Natural killer cell (primary cell): Measurements from ENCODE around the gene CRADD. TPM values are rescaled to one million over a fixed set of nuclear protein-coding genes. Genes with fewer than 3 reads are reported as not detected.

Experiments used
- ATAC-seq, 3 donors: fragments of 150-1000 bp in 2 of 3; fragments of 200-7000 bp in 1 of 3; cut with Tn5 transposase; 1 replicate in 1 of 3; 2 replicates in 2 of 3; pipeline ENCODE4 v1.10.0; 2021; ENCODE audit warnings: mild to moderate bottlenecking in 2 of 3, moderate library complexity in 2 of 3
- DNase-seq, 2 donors: peaks; one replicate each; pipeline versions ENCODE4 v3.0.0 to v3.0.0-alpha.2; 2013 to 2021; ENCODE audit warnings: mixed read lengths in 1 of 2
- H3K27ac ChIP-seq: one replicate; pipeline ENCODE4 v1.5.1; 2013; ENCODE audit warnings: mild to moderate bottlenecking, low read length
- H3K27me3 ChIP-seq: one replicate; pipeline ENCODE4 v1.6.1; 2013; ENCODE audit warnings: low read length; ENCODE audit not compliant: control insufficient read depth, insufficient read depth
- H3K36me3 ChIP-seq: one replicate; pipeline ENCODE4 v1.6.1; 2013; ENCODE audit warnings: low read length; ENCODE audit not compliant: control insufficient read depth, insufficient read depth
- H3K4me1 ChIP-seq: one replicate; pipeline ENCODE4 v1.6.1; 2013; ENCODE audit warnings: low read length; ENCODE audit not compliant: control insufficient read depth, insufficient read depth
- H3K4me3 ChIP-seq: one replicate; pipeline ENCODE4 v1.5.1; 2013; ENCODE audit warnings: low read length
- H3K9me3 ChIP-seq: one replicate; pipeline ENCODE4 v1.6.1; 2013; ENCODE audit warnings: low read length; ENCODE audit not compliant: control insufficient read depth, insufficient read depth
- H3K27ac Mint-ChIP-seq, 2 donors: one replicate each; pipeline ENCODE4 v1.8.0; 2022; ENCODE audit warnings: mild to moderate bottlenecking in 2 of 2, mixed read lengths in 2 of 2, moderate library complexity in 1 of 2
- H3K27me3 Mint-ChIP-seq, 2 donors: one replicate each; pipeline ENCODE4 v1.8.0; 2022; ENCODE audit warnings: low read depth in 2 of 2, mixed read lengths in 2 of 2
- H3K36me3 Mint-ChIP-seq: one replicate; pipeline ENCODE4 v1.8.0; 2022; ENCODE audit warnings: mixed read lengths
- H3K4me1 Mint-ChIP-seq, 2 donors: one replicate each; pipeline ENCODE4 v1.8.0; 2022; ENCODE audit warnings: mixed read lengths in 2 of 2
- H3K4me3 Mint-ChIP-seq: one replicate; pipeline ENCODE4 v1.8.0; 2022; ENCODE audit warnings: mild to moderate bottlenecking, moderate library complexity, mixed read lengths
- H3K9me3 Mint-ChIP-seq, 2 donors: one replicate each; pipeline ENCODE4 v1.8.0; 2022; ENCODE audit warnings: mixed read lengths in 2 of 2
- WGBS: methylation state at CpG from one replicate; pipeline ENCODE4 v1.1.7; 2013; ENCODE audit warnings: missing lambda C conversion rate; ENCODE audit not compliant: insufficient coverage; 5-methylcytosine and 5-hydroxymethylcytosine counted together
- intact Hi-C: fragments of 100-400 bp; cut with micrococcal nuclease; formaldehyde crosslinking; loops from one replicate; pipeline ENCODE4 v1.14.2; 2022
- total RNA-seq, 4 donors: library from RNA; stranded (reverse); fragments of 120-200 nt in 1 of 4; gene quantifications; one replicate each; pipeline versions ENCODE4 v1.2.3 to v1.2.4, GENCODE V29; 2013 to 2022
- TF ChIP-seq, protein P1 (sequence below): fragments of 200-600 bp; IDR thresholded peaks from one replicate; pipeline ENCODE4 v1.8.0; 2022; ENCODE audit warnings: antibody characterized with exemption

The CRADD gene
- total RNA-seq, 3 donors from 2014 or later (not counting 1 experiment from before 2014, with no cell fraction given): 19.1 to 27.5 (median 26.4) TPM

DNA sequence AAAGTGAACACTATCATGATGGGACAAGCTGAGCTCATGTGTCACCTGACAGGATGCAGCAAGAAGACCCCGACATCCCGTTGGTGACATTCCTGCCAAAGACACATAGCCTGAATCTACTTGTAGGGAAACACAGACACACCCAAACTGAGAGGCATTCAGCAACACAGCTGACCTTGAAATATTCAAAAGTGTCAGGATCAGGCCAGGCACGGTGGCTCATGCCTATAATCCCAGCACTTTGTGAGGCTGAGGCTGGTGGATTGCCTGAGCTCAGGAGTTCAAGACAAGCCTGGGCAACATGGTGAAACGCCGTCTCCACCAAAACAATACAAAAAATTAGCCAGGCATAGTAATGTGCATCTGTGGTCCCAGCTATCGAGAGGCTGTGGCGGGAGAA, 239.2 kb downstream of the CRADD start:
- Mint-ChIP-seq H3K27me3 (peaks cover 0 to 2% of the 10 kb centered on the region in 2 donors), H3K27ac (no peak overlapping the region), H3K4me1 (no peaks in the 10 kb centered on the region), H3K36me3 (no peaks in the 10 kb centered on the region), H3K9me3 (no peaks in the 10 kb centered on the region), H3K4me3 (no peak overlapping the region)
- TF ChIP-seq, protein P1, sequence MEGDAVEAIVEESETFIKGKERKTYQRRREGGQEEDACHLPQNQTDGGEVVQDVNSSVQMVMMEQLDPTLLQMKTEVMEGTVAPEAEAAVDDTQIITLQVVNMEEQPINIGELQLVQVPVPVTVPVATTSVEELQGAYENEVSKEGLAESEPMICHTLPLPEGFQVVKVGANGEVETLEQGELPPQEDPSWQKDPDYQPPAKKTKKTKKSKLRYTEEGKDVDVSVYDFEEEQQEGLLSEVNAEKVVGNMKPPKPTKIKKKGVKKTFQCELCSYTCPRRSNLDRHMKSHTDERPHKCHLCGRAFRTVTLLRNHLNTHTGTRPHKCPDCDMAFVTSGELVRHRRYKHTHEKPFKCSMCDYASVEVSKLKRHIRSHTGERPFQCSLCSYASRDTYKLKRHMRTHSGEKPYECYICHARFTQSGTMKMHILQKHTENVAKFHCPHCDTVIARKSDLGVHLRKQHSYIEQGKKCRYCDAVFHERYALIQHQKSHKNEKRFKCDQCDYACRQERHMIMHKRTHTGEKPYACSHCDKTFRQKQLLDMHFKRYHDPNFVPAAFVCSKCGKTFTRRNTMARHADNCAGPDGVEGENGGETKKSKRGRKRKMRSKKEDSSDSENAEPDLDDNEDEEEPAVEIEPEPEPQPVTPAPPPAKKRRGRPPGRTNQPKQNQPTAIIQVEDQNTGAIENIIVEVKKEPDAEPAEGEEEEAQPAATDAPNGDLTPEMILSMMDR: no peak
- Histone ChIP-seq H3K27me3 (no peaks in the 10 kb centered on the region), H3K9me3 (no peaks in the 10 kb centered on the region), H3K27ac (no peak overlapping the region), H3K4me1 (no peaks in the 10 kb centered on the region), H3K4me3 (no peak overlapping the region), H3K36me3 (no peaks in the 10 kb centered on the region)
- no peak for ATAC-seq
- intact Hi-C loops: no loop called here
- DNase-seq: no peak
- 90% methylated on average over 7 of the region's 7 CpGs for WGBS

DNA sequence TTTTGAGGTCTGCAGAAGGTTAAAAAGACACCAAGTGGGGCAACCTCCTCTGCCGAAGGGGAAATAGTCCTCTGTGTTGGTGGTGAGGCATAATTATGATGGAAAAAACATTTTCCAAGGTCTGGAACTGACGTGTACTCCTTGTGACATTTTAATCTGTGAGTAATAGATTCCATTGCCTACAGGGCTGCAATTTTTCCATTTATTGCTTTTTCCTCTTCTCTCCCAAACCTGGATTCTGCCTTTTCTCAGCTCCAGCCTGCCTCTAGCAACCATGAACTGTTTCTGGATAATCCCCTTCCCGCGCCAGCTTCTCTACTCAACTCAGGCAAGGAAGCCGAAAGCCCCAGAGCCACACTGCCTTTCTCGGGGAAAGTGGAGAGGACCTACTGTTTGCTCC, 241.1 kb downstream of the CRADD start:
- no peaks in the 10 kb centered on the region for H3K36me3 ChIP-seq
- no peaks in the 10 kb centered on the region for H3K4me1 ChIP-seq
- H3K27me3 Mint-ChIP-seq: peaks cover 0 to 2% of the 10 kb centered on the region in 2 donors
- no peak overlapping the region for H3K27ac Mint-ChIP-seq
- no peak overlapping the region for H3K27ac ChIP-seq
- H3K9me3 ChIP-seq: no peaks in the 10 kb centered on the region
- DNase-seq (no peak), ATAC-seq (no peak)
- intact Hi-C loops: no loop called here
- no peak overlapping the region for H3K4me3 ChIP-seq
- H3K9me3 Mint-ChIP-seq: no peaks in the 10 kb centered on the region
- no peaks in the 10 kb centered on the region for H3K27me3 ChIP-seq
- TF ChIP-seq, protein P1: no peak
- H3K36me3 Mint-ChIP-seq: no peaks in the 10 kb centered on the region
- H3K4me3 Mint-ChIP-seq: no peak overlapping the region
- H3K4me1 Mint-ChIP-seq: no peaks in the 10 kb centered on the region
- 92% methylated on average over 6 of the region's 6 CpGs for WGBS

DNA sequence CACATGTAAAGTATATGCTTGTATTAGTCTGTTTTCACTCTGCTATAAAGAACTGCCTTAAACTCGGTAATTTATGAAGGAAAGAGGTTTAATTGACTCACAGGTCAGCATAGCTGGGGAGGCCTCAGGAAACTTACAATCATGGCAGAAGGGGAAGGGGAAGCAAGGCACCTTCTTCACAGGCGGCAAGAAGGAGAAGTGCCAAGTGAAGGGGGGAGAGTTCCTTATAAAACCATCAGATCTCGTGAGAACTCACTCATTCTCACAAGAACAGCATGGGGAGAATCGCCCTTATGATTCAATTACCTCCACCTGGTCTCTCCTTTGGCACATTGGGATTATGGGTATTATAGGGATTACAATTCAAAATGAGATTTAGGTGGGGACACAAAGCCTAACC, 241.7 kb downstream of the CRADD start:
- ATAC-seq (no peak), DNase-seq (no peak)
- TF ChIP-seq, protein P1: no peak
- Mint-ChIP-seq H3K27ac (no peak overlapping the region), H3K4me3 (no peak overlapping the region), H3K36me3 (no peaks in the 10 kb centered on the region), H3K27me3 (peaks cover 0 to 2% of the 10 kb centered on the region in 2 donors), H3K9me3 (no peaks in the 10 kb centered on the region), H3K4me1 (peaks cover 0 to under 1% of the 10 kb centered on the region in 2 donors)
- WGBS: 90% methylated on average over 1 of the region's 4 CpGs
- no peaks in the 10 kb centered on the region for H3K9me3 ChIP-seq
- no peak overlapping the region for H3K27ac ChIP-seq
- H3K4me1 ChIP-seq: no peaks in the 10 kb centered on the region
- H3K27me3 ChIP-seq: no peaks in the 10 kb centered on the region
- no peak overlapping the region for H3K4me3 ChIP-seq
- H3K36me3 ChIP-seq: no peaks in the 10 kb centered on the region
- intact Hi-C loops: no loop called here

DNA sequence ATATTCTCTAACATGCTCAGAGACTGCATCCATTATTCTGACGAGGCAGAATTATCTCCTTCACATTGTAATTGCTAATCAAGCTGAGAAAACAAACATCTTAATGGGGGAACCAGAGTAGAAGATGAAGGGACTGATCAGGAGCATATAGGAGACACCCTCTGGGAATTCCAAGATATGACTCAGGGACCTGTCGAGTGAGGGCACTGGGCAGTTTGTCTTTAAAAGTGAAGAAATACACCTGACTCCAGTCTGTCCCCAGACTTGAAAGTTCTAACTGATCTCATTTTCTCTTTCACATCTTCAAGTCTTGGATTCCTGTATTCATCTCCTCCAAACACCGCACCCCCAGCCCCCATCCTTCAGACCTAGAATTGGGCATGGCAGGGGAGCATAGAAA, 244.3 kb downstream of the CRADD start:
- H3K9me3 Mint-ChIP-seq: no peaks in the 10 kb centered on the region
- no peak overlapping the region for H3K27ac Mint-ChIP-seq
- Histone ChIP-seq H3K36me3 (no peaks in the 10 kb centered on the region), H3K4me1 (no peaks in the 10 kb centered on the region), H3K27me3 (no peaks in the 10 kb centered on the region), H3K4me3 (no peak overlapping the region), H3K9me3 (no peaks in the 10 kb centered on the region), H3K27ac (no peak overlapping the region)
- no peak overlapping the region for H3K4me3 Mint-ChIP-seq
- TF ChIP-seq, protein P1: no peak
- ATAC-seq (no peak), DNase-seq (no peak)
- 94% methylated on average over 3 of the region's 3 CpGs for WGBS
- no peaks in the 10 kb centered on the region for H3K36me3 Mint-ChIP-seq
- intact Hi-C loops: no loop called here
- peaks cover 5 to 7% of the 10 kb centered on the region in 2 donors for H3K4me1 Mint-ChIP-seq
- H3K27me3 Mint-ChIP-seq: peaks cover 0 to 5% of the 10 kb centered on the region in 2 donors
